HFFc6 (cell line): ENCODE results near the gene FGF16. TPM values are rescaled to one million over a fixed set of nuclear protein-coding genes. Genes with fewer than 3 reads are reported as not detected.

ENCODE experiments used
- DNase-seq: peaks from one replicate; pipeline ENCODE4 v3.0.0-alpha.2; 2018
- H3K27ac Mint-ChIP-seq: 2 replicates; pipeline ENCODE4 v1.8.0; 2020; ENCODE audit warnings: mild to moderate bottlenecking, mixed read lengths
- H3K27me3 Mint-ChIP-seq: 2 replicates; pipeline ENCODE4 v1.8.0; 2021; ENCODE audit warnings: mild to moderate bottlenecking, moderate library complexity, mixed read lengths; ENCODE audit not compliant: insufficient read depth
- H3K36me3 Mint-ChIP-seq: 2 replicates; pipeline ENCODE4 v1.8.0; 2021; ENCODE audit warnings: low read depth, mixed read lengths
- H3K4me1 Mint-ChIP-seq: 2 replicates; pipeline ENCODE4 v1.8.0; 2020; ENCODE audit warnings: low read depth, mixed read lengths
- H3K4me3 Mint-ChIP-seq: 2 replicates; pipeline ENCODE4 v1.8.0; 2020; ENCODE audit warnings: mild to moderate bottlenecking, moderate library complexity, mixed read lengths
- H3K9me3 Mint-ChIP-seq: 2 replicates; pipeline ENCODE4 v1.8.0; 2020; ENCODE audit warnings: mild to moderate bottlenecking, mixed read lengths
- total RNA-seq, 6 experiments: library from RNA; stranded (reverse); fragmentation: NEBNext Ultra II Directional; extraction: Animal tissue kit (Norgen Biotek cat#: 25700); gene quantifications; 2 replicates in 1 of 6; 3 replicates in 5 of 6; pipeline ENCODE4 v1.2.3, GENCODE V29; 2021
- TF ChIP-seq, protein P1 (sequence below): fragments of 200-600 bp; sonication (generic); IDR thresholded peaks from 2 replicates; pipeline ENCODE4 v1.5.0; 2021; ENCODE audit warnings: antibody characterized with exemption, mild to moderate bottlenecking

Gene FGF16
- total RNA-seq, 6 experiments from 2014 or later, result not detected

DNA sequence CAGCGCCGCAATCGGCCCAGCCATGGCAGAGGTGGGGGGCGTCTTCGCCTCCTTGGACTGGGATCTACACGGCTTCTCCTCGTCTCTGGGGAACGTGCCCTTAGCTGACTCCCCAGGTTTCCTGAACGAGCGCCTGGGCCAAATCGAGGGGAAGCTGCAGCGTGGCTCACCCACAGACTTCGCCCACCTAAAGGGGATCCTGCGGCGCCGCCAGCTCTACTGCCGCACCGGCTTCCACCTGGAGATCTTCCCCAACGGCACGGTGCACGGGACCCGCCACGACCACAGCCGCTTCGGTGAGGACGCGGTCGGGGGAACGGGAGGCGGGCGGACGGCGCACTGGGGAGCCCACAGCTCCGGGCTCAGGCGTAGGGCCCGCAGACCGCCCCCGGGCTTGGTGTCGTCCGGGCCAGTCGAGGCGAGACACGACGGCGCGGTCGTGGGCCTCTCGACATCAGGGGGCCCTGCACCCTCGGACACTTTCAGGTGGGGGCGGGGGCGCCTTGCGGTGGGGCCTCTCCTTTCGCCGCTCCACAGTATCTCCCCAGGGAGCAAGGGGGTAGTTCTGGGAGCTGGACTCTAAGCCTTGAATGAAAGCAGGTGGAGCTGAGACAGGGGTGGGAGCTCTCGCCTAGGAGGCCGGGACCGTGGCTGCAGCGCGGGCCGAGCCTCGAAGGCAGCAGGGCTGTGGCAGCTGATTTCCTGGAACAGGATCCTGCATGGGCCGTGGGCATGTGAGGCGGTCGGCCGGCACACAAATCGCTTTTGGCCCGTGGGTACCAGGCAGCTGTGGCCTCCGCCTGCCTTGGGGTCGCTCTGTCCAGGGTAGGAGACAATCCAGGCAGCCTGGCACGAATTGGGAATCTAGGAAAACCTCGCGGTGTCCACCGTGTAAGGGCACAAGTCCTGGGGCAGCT is 722 bp downstream of the FGF16 start:
- H3K27me3 Mint-ChIP-seq, result no peaks in the 10 kb centered on the region
- TF ChIP-seq, protein P1, sequence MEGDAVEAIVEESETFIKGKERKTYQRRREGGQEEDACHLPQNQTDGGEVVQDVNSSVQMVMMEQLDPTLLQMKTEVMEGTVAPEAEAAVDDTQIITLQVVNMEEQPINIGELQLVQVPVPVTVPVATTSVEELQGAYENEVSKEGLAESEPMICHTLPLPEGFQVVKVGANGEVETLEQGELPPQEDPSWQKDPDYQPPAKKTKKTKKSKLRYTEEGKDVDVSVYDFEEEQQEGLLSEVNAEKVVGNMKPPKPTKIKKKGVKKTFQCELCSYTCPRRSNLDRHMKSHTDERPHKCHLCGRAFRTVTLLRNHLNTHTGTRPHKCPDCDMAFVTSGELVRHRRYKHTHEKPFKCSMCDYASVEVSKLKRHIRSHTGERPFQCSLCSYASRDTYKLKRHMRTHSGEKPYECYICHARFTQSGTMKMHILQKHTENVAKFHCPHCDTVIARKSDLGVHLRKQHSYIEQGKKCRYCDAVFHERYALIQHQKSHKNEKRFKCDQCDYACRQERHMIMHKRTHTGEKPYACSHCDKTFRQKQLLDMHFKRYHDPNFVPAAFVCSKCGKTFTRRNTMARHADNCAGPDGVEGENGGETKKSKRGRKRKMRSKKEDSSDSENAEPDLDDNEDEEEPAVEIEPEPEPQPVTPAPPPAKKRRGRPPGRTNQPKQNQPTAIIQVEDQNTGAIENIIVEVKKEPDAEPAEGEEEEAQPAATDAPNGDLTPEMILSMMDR, result no peak
- H3K27ac Mint-ChIP-seq, result no peak overlapping the region

DNA sequence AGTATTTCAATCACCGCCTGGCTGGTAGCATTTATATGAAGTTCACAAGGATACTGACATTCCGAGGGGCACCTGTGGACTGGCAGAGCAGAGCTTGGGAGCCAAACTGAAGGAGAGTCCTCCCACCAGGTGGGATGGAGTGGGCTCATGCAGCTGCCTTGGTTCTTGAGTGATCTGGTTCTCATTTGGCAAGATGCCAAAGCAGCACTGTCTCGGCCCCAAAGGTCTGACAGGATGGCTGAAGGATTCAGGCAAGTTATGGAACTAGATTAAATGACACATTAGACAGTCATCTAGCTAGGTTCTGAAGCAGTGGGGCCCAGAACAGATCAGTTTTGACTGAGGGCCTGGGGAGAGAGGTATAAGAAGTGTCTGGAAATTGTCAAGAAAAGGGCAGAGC is 3.2 kb downstream of the FGF16 start:
- TF ChIP-seq, protein P1, result no peak
- Mint-ChIP-seq H3K4me3 (no peak overlapping the region), H3K4me1 (peaks cover 29% of the 10 kb centered on the region), H3K9me3 (no peaks in the 10 kb centered on the region), H3K27me3 (no peaks in the 10 kb centered on the region), H3K36me3 (no peaks in the 10 kb centered on the region), H3K27ac (peak overlapping the region; percentile 72)
- DNase-seq, result no peak

More for the DNA sequence above, 722 bp downstream of the FGF16 start:
- no peaks in the 10 kb centered on the region for H3K9me3 Mint-ChIP-seq
- no peak for DNase-seq
- no peak overlapping the region for H3K4me3 Mint-ChIP-seq
- peaks cover 43% of the 10 kb centered on the region for H3K4me1 Mint-ChIP-seq
- no peaks in the 10 kb centered on the region for H3K36me3 Mint-ChIP-seq

GRCh38 chrX:77450996-77451395 is 3.8 kb downstream of the FGF16 start:
- TF ChIP-seq, protein P1, result no peak
- H3K27me3 Mint-ChIP-seq, result no peaks in the 10 kb centered on the region
- H3K4me1 Mint-ChIP-seq, result peaks cover 29% of the 10 kb centered on the region
- DNase-seq, result peak; percentile 67
- H3K9me3 Mint-ChIP-seq, result no peaks in the 10 kb centered on the region
- H3K27ac Mint-ChIP-seq, result peak overlapping the region; percentile 72; the same call in 1 of the 2 replicates
- no peak overlapping the region for H3K4me3 Mint-ChIP-seq
- H3K36me3 Mint-ChIP-seq, result no peaks in the 10 kb centered on the region

- Mint-ChIP-seq H3K27me3 (no peaks in the 10 kb centered on the region), H3K4me1 (peaks cover 29% of the 10 kb centered on the region), H3K4me3 (no peak overlapping the region), H3K27ac (no peak overlapping the region), H3K36me3 (no peaks in the 10 kb centered on the region), H3K9me3 (no peaks in the 10 kb centered on the region)
- no peak for DNase-seq
- TF ChIP-seq, protein P1, result no peak
Measured at GRCh38 chrX:77453190-77453589, 6.0 kb downstream of the FGF16 start.

DNA sequence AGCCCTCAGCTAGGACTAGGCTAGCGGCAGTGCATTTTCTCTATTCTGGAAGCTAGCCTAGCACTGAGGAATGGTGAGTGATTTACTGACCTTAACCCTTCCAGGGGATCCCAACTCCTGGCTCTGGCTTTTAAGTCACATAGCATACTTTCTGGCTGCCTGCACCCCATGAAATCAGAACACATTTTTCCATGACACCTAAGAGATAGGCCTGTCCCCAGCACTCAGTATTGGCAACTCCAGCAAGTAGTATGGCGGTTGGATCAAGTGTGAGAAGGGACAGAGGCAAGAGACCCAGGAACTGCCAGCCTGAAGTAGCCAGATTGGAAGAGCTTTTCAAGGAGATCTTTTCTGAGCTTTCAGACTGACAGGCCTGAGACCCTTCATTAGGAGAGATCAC is 8.2 kb downstream of the FGF16 start:
- DNase-seq, result no peak
- H3K27ac Mint-ChIP-seq, result no peak overlapping the region
- H3K27me3 Mint-ChIP-seq, result peaks cover 6% of the 10 kb centered on the region
- no peaks in the 10 kb centered on the region for H3K9me3 Mint-ChIP-seq
- H3K4me3 Mint-ChIP-seq, result no peak overlapping the region
- peaks cover 19% of the 10 kb centered on the region for H3K4me1 Mint-ChIP-seq
- H3K36me3 Mint-ChIP-seq, result no peaks in the 10 kb centered on the region
- TF ChIP-seq, protein P1, result no peak
